Pons (tissue), 1 donor: ENCODE data around the gene KRT82.
A peak's percentile ranks its signal among the peaks of the same experiment; 100 is the strongest.
"Not testable (repeated sequence)": the region's sequence is repeated elsewhere in the genome, so short reads cannot be mapped to it uniquely, and the experiment has no call there.

Experiments
- DNase-seq: peaks from one replicate; pipeline ENCODE4 v3.0.0-alpha.2; 2016; ENCODE audit warnings: low spot score

The KRT82 gene

GRCh38 chr12:52410589-52411248 lies 4.6 kb upstream of the KRT82 start:
- DNase-seq = not testable (repeated sequence)

DNA sequence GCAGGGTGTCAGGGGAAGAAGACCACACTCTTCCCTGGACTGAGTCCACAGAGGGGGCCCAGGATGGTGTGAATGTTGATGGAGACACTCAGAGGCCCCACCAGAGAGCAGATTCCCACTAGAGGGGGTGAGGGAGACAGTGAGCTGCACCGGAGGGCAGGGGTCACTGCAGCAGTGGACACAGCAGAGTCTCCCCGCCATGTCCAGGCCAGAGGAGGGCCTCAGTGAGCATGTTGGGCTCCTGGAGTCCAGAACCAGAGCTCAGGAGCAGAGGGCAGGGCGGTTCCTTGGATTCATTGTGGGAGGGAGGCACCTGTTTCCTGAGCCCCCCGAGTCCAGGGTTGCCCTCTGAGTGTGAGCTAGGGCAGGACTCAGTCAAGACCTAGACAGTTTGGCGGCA lies 1.8 kb upstream of the KRT82 start:
- DNase-seq = no peak

GRCh38 chr12:52404951-52405350 lies 1.2 kb downstream of the KRT82 start:
- DNase-seq = no peak

GRCh38 chr12:52403561-52403960 lies 2.6 kb downstream of the KRT82 start:
- no peak for DNase-seq

DNA sequence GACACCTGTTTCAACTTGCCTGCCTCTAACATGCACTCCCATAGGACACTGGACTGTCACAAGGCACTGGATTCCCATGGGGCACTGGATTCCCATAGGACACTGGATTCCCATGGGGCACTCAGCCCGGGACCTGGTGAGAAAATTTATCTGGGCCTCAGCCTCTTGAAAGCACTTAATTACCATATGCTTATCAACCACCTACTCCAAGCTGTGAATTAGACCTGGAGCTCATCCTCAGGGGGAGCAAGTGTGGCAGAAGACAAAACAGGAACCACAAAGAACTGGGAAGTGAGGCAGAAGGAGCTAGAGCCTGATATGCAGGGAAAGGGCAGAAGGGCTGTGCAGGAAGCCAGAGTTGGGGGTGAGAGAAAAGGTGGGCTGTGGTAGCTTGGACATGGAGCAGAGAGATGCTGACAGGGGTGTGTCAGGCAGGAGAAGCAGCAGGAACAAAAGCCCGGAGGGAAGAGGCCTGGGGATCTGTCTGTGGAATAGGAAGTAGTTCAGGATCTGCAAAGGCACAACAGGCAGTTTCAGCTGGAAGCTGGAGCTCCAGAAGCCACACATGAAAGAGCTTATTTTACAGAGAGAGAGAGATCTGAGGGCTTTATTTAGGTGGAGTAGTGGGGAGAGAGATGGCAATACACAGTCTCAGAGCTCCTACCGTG lies 3.1 kb downstream of the KRT82 start:
- no peak for DNase-seq

- no peak for DNase-seq
Observed at GRCh38 chr12:52402377-52402776, 3.8 kb downstream of the KRT82 start.

DNA sequence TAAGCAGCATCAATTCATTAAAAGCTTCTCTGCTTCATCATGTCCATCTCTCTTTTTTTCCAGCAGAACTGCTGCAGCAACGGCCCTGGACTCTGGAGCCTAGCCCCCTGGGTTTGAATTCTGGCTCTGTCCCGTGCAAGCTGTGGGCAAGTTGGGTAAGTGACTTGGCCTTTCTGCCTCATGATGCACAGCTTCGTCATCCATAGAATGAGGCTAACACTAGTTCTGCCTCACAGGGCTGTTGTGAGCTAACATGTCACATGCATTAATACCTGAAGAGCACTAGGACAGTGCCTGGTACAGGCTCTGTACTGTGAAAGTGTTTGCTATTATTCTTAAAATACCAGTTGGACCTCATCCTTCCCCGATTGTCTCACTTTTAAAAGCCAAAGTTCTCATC lies 4.2 kb downstream of the KRT82 start:
- DNase-seq = no peak

DNA sequence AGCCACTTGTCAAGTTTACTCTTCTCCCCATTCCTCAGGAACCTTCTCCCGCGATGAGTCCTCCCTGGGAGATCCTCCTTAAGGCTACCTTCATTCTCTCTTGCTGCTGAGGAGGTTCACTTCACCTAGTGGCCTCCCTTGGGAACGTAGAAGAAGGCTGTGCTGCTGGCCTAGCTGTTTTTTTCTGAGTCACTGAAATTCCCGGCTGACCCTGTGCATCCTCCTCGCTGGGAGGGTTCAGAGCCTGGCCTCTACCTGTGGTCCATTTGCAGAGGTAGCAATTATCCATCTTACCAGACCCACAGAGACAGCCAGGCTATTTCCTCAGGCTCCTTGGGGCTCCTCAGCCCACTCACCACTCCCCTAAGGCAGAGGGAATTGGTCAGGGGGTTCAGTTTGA lies 4.6 kb downstream of the KRT82 start:
- no peak for DNase-seq

DNA sequence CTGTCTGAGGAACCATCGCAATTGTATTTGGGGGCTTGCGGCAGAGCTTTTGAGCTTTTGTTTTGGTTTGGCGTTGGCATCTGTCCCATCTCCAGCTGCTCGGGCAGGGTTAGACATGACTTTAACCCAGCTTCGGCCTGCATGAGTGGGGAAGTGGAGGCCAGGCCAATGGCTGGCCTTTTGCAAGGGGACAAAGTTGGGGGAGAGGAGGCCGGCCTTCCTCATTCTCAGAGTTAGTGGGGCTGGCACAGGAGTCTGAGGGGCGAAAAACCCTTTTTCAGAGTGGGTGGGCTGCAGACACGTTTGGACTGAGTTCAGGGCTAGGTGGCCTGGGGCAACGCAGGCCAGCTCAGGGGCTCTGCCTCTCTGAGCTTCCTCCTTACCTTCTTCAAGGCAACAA lies 5.2 kb downstream of the KRT82 start:
- no peak for DNase-seq

- DNase-seq = no peak
Observed at GRCh38 chr12:52399756-52400155, 6.4 kb downstream of the KRT82 start.

GRCh38 chr12:52398176-52398575 lies 8.0 kb downstream of the KRT82 start:
- no peak for DNase-seq

DNA sequence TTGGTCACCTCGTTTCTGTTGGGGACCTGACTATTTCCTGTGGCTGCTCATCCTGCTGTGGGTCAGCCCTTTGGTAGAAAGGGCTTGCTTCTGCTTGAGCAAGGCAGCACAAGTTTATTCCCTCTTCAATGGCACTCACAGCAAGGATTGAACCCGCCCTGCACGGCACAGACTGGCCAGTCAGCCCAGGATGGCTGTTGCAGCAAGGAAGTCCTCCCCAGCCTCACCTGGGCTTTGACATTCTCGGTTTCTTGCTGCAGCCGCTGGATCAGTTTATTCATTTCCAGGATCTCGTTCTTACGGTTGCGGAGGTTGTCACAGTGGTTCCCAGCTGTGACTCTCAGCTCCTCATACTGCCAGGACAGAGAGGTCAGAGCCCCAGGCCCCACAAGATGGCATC lies 9.5 kb downstream of the KRT82 start:
- no peak for DNase-seq

DNA sequence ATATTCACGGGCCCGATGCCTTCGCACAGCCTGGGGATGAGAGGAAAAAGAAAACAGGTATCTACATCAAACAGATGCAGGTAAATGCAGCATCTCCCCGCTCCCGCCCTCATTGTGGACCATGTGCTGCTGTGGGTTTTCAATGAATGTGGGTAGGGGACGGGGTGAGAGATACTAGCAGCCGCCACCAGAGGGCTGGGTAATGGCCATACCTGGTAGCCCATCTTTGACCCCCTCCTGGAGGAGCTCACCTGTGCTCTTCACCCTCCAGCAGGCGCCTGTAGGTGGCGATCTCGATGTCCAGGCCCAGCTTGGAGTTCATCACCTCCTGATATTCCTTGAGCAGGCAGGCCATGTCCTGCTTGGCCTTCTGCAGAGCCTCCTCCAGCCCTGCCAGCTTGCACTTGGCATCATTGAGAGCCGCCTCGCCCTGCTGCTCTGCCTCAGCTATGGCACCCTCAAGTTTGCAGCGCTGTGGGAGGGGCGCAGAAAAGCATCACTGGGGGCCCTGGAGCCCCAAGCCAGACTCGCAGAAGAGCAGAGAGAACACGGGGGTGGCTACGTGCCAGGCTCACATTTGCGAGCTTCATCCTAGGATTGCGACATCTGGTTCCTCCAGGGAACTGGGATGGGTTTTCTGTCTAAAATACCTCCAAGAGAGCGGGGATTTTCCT lies 10.2 kb downstream of the KRT82 start:
- no peak for DNase-seq

GRCh38 chr12:52394836-52395405 lies 11.2 kb downstream of the KRT82 start:
- DNase-seq = no peak

GRCh38 chr12:52392465-52393007 lies 13.6 kb downstream of the KRT82 start:
- no peak for DNase-seq

DNA sequence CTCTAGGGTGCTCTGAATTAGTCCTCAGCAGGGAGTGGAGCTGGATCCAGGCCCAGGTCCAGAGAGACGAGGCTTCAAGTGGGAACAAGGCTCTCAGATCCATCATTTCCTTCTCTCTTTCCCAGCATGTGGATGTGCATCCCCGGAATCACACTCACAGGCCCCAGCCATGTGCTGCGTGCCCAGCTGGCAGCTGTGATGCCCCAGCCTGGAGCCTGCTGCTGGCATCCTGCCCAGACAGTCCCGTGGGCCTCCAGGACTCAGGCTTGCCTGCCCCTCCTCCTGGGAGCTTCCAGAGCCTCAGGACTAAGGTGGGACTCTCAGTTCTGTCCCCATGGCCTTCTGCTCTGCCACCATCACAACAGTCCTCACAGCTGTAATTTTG lies 14.5 kb downstream of the KRT82 start:
- DNase-seq = peak; percentile 68

DNA sequence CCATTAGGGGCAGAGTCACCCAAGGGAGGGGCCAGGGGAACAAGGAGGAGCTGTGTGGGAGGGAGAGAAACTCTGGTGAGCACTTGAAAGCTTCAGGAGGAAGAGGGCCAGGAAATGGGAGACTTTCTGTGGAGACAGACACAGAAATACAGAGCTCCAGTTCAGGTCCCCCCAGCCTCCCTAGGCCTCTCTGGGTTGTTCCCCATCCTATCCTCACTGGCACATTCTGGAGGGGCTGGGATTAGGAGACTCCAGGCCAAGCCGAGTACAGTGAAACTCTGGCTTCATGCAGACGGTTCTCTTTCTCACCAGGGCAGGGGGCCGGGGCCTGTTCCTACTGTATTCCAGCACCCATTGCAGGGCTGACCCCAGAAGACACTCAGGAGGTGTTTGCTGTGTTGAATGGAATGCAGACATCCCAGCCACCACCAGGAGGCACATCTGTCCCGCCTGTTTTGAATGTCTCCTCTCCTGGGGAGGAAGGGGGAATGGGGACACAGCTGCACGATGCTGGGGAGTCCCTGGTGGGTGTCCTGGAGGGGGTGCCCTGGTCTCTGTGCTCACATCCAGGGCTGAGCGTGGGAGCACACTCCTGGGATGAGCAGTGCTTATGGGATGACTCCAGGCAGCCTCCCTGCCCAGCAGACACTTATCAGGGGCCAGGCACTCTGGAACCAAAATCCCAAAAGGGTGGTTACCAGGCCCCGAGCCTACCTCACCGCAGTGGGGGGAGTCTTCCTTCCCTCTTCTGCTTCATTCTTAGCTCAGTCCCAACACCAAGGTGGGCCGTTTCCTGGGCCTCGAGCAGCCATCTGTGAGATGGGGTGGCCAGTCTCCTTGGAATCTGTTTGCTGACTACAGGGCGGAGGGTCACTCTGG lies 15.2 kb downstream of the KRT82 start:
- DNase-seq = no peak

DNA sequence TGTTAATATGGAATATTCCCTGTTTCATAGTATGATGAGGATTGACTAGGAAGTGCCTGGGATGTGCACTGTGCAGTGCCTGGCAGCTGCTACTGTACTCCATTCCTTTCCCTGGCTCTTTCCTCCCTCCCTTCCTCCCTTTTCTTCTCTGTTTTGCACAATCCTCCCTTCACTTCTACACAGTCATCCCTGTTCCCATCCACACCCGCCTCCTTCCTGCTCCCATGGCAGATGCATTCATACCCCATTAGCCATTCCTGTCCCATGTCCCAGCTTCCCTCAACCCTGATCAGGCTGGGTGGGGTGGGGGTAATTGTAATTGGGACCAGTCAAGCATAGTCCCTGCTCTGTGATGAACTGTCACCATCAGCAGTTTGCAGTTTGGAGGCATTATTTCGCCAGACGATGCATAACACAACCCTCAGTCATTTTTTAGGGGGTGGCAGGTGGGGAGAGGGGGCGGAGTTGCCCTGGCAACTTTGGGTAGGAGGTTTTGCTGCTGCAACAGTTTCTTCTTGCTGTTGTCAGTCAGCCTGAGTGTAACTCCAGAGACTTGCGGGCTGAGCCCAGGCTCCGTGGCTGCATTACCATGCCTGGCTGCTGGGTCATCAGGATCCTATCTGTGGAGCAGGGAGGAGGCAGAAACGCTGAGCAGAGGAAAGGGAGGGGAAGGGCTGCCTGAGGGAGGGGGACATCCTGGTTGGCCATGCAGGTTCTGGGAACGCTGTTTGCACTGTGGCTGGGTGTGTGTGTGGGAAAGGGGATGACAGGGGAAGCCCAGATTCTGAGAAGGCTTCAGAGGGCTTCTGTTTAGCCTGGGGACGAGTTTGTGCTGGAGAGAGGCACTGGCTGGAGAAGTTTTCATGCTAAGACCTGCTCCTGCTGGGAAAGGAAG lies 16.6 kb downstream of the KRT82 start:
- DNase-seq = no peak

DNA sequence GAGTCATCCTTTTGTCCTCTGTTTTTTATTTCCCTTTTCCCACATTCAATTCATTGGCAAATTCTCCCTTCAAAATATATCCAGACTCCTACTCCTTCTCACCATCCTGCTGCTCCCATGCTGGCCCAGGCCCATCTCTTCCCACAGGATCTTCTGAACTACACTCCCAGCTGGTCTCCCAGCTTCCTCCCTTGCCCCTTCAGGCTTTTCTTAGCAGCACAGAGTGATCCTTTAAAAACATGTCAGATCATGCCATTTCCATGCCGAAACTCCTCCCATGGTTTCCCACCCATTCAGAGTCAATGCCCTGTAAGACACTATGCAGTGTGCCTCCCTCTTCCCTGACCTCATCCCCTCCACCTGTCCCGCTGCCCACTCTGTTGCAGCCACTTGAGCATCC lies 18.3 kb downstream of the KRT82 start:
- no peak for DNase-seq

GRCh38 chr12:52385226-52385702 lies 20.9 kb downstream of the KRT82 start, which contains the start of gene KRT84:
Gene KRT84, minus strand, starts transcription at chr12:52385652. Its CDS starts 67 bp downstream, at chr12:52385585.
- no peak for DNase-seq

DNA sequence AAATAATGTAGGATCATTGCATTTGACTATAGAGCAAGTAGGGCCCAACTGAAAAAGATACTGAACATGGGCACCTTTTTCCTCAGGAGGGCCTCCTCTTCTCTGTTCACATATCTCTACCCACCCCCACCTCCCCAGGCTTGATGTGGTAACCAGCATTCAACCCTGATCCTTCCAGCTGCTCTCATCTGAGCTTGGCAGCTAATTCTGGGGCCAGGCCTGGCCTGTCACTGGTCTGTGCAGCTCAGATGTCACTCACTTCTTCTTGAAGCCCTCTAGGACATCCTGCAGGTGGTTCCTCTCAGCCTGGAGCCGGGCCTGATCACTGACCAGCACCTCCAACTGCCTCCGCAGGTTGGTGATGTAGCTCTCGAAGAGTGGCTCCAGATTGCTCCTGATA lies 22.8 kb downstream of the KRT82 start:
- DNase-seq = no peak
